GM10847 (cell line): Measurements from ENCODE around the gene TMIGD2.

Source experiments
- POLR2A ChIP-seq: IDR thresholded peaks from 2 replicates; pipeline ENCODE4 v1.6.1; 2011; ENCODE audit not compliant: insufficient read length; ENCODE audit errors: extremely low read depth

TMIGD2 gene

GRCh38 chr19:4302243-4302640 is at the start of gene TMIGD2:
TSS of gene TMIGD2 (minus strand) at chr19:4302389. CDS start at chr19:4302385, 4 bp downstream.
- no peak for TF ChIP-seq POLR2A

DNA sequence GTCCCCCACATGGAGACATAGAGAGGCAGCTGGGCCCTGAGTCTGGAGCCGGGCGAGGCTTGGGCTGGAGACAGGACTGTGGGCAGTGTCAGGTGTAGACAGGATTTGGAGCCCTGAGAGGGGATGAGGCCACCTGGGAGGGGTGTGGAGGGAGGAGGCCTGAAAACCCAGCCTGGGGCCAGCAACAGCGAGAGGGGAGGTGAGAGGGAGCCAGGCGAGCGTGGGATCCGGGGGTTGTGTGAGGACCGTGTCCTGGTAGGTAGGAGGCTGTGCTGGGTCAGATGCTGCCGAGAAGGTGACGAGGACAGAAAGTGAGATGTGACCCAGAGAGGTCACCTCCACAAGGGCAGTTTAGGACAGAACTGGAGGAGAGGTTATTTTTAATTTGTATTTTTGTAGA is 48.5 kb upstream of the TMIGD2 start:
- TF ChIP-seq POLR2A: no peak

DNA sequence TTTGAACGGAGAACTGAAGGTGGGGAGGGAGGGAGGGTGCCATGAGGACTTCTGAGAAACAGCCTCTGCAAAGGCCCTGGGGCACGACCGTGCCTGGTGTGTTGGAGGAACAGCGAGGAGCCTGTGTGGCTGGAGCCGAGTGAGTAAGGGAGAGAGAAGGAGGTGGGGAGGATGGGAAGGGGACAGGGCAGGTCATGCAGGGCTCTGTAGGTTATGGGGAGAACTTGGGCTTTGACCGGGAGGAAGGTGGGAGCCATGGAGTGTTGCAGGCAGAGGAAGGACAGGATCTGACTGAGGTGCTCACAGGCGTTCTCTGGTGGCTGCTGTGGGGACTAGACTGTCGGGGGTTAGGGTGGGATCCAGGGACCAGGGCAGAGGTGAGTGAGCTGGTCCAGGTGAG is 47.9 kb upstream of the TMIGD2 start:
- no peak for TF ChIP-seq POLR2A

GRCh38 chr19:4347521-4347920 is 45.3 kb upstream of the TMIGD2 start:
- TF ChIP-seq POLR2A: no peak

DNA sequence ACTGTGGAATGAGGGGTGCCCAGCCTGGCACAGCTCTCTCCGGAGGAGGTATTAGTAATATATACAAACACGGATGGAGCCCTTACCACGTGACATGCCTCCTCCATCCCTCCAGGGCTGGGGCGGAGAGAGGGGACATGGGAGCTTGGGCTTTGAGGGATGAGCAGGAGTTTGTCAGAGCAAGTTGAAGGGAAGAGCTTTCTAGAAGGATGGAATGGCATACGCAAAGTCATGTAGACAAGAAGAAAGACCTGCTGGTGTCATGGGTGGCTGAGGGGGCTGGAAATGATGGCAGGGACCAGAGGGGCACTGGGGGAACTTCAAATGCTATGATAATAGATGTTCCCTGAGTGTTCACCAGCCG is 43.8 kb upstream of the TMIGD2 start:
- TF ChIP-seq POLR2A: no peak

DNA sequence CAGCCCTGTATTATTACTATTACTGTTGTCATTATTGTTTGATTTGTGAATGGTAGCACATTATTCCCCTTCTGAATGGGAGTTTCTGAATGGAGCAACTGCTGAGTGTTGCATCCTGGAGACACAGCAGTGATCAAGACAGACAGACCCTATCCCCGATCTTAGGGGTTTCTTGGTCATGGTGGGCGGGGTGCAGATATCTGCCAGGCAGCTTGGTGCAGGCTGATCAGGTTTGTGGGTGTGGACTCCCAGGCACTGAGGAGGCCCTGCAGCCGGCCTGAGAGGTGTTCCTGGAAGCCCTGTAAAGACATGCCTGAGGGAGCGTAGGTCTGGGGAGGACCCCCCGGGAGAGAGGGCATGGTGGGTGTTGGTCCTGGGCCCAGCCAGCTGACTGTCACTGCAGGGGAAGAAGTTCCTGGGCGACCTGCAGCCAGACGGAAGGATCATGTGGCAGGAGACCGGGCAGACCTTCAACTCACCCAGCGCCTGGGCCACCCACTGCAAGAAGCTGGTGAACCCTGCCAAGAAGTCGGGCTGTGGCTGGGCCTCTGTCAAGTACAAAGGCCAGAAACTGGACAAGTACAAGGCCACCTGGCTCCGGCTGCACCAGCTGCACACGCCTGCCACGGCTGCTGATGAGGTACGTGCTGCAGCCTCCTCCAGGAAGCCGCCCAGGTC is 43.3 kb upstream of the TMIGD2 start:
- TF ChIP-seq POLR2A: no peak

- TF ChIP-seq POLR2A: peak; percentile 46
These were observed 41.5 kb upstream of the TMIGD2 start, which contains the start of gene MPND for GRCh38 chr19:4343370-4344307. TSS of gene MPND (plus strand) at chr19:4343562. CDS start at chr19:4343594, 32 bp downstream.

- TF ChIP-seq POLR2A: peak; percentile 84
These were observed 40.6 kb upstream of the TMIGD2 start for GRCh38 chr19:4342615-4343369.

GRCh38 chr19:4342314-4342614 is 40.1 kb upstream of the TMIGD2 start:
- no peak for TF ChIP-seq POLR2A

GRCh38 chr19:4338441-4339355 is 36.5 kb upstream of the TMIGD2 start, which contains the start of gene STAP2:
TSS of gene STAP2 (minus strand) at chr19:4338827. CDS start at chr19:4338753, 74 bp downstream.
- TF ChIP-seq POLR2A: peak; percentile 21

DNA sequence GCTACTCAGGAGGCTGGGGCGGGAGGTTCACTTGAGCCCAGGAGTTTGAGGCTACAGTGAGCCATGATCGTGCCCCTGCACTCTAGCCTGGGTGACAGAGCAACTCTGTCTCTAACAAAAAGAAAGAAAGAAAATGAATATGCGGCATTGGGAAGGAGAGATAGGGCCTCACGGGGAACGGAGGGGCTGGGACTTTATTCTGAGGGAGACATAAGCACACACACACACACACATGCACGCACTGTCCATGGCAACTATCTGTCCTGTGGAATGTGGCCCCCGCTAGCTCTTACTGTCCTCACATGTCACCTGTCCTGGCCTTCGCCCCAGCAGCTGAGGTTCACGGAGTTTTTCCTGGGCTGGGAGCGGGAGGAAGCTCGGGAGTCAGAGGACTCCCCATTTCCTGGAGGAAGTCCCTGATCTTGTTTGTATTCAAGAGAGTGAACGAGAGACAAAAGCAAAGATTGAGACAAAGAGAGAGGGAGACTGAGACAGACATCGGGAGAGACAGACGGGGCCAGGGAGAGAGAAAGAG is 35.8 kb upstream of the TMIGD2 start:
- no peak for TF ChIP-seq POLR2A

- TF ChIP-seq POLR2A: no peak
These were observed 32.9 kb upstream of the TMIGD2 start for GRCh38 chr19:4334929-4335570.

GRCh38 chr19:4329858-4330257 is 27.7 kb upstream of the TMIGD2 start:
- no peak for TF ChIP-seq POLR2A
